ENCODE data around the gene WDFY3.

WDFY3 gene, protein sequence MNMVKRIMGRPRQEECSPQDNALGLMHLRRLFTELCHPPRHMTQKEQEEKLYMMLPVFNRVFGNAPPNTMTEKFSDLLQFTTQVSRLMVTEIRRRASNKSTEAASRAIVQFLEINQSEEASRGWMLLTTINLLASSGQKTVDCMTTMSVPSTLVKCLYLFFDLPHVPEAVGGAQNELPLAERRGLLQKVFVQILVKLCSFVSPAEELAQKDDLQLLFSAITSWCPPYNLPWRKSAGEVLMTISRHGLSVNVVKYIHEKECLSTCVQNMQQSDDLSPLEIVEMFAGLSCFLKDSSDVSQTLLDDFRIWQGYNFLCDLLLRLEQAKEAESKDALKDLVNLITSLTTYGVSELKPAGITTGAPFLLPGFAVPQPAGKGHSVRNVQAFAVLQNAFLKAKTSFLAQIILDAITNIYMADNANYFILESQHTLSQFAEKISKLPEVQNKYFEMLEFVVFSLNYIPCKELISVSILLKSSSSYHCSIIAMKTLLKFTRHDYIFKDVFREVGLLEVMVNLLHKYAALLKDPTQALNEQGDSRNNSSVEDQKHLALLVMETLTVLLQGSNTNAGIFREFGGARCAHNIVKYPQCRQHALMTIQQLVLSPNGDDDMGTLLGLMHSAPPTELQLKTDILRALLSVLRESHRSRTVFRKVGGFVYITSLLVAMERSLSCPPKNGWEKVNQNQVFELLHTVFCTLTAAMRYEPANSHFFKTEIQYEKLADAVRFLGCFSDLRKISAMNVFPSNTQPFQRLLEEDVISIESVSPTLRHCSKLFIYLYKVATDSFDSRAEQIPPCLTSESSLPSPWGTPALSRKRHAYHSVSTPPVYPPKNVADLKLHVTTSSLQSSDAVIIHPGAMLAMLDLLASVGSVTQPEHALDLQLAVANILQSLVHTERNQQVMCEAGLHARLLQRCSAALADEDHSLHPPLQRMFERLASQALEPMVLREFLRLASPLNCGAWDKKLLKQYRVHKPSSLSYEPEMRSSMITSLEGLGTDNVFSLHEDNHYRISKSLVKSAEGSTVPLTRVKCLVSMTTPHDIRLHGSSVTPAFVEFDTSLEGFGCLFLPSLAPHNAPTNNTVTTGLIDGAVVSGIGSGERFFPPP (N-terminal part only)

GRCh38 chr4:84966382-84967242 lies at the start of gene WDFY3:
WDFY3 (minus strand) TSS chr4:84966690; CDS start chr4:84860591, 106,099 bp downstream.
- DNase-seq: peak; percentile 19

- DNase-seq: no peak
Measured at GRCh38 chr4:85005865-85006377, 39.4 kb upstream of the WDFY3 start.

GRCh38 chr4:85000343-85000742 lies 33.9 kb upstream of the WDFY3 start:
- no peak for DNase-seq

DNA sequence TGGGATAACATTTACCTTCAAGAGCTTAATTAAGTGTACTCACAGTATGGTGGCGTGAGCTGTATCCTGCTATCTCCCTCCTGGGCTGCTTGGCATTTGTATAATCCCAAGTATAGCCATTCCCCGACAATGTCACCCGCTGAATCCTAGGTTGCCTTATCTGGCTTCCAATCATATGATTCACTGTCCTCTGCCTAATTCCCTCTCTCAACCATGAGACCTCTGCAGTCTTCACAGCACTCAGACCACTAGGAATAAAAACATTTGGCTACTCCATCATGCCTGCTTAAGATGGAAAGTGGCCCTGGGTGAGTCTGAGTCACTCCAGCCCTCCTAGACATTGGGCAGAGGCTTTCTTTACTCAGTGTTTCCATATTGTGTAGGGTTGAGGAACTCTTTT lies 28.9 kb upstream of the WDFY3 start:
- no peak for DNase-seq

GRCh38 chr4:84994280-84994679 lies 27.8 kb upstream of the WDFY3 start:
- DNase-seq: no peak

DNA sequence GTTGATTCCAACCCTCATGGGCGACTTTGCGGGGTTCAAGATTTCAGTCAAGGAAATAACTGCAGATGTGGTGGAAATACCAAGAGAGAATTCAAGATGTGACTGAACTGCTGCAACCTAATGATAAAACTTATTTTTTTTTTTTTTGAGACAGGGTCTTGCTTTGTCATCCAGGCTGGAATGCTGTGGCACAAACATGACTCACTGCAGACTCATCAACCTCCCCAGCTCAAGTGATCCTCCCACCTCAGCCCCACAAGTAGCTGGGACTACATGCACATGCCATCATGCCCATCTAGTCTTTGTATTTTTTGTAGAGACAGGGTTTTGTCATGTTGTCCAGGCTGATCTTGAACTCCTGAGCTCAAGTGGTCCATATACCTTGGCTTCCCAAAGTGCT lies 19.5 kb upstream of the WDFY3 start:
- no peak for DNase-seq

DNA sequence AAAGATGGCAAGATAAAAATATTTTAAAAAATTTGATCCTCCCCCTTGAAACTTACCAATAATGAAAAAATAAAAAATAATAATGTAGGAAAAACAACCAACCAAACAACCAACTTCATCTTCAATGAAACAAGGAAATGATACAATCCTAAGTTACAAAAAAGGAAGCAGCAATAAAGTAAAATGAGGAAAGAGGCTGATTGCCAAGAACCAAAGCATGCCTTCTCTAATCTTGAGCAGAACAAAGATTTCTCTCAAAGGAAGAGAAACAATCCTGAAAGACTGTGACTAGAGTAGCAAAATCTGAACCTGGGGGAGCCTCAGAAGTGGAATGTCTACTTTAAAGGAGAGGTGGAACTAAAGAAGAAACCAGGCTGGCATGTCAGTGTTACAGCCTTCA lies 10.9 kb upstream of the WDFY3 start:
- DNase-seq: no peak

DNA sequence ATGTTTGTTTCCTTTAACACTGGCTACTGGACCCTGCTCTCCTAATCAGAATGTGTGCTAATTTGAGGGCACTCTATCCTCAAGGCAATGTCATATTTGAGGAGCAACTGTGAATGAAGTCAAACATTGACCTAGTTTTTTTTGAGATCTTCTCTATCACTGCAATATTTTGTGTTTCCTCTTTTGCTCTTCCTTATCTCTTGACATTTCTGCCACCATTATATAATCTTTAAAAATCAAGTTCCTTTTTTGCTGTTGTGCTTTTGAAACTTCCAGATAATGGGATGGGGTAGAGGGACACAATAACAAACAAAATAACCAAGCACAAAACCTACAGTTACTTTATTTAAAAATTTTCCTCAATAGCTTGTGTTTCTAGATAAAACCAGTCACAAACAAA lies 7.4 kb upstream of the WDFY3 start:
- DNase-seq: no peak

GRCh38 chr4:84971319-84971932 lies 4.9 kb upstream of the WDFY3 start:
- peak; percentile 3 for DNase-seq

DNA sequence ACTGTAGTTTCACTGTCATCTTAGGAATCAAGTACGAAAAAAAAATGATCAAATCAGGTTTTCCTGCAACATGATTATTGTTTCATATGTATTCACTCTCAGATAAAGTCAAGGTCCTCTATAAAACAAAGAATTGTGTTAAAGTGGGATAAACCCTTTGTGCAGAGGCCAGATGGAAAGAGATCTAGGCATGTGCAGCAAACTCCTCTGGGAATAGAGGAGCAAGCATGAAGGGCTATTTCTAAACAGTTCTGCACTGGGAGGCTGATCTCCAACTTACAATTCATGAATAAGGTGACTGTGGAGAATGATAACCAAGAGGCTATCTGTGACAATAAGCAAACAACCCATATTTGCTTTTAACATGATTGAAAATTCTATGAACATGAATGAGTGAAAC lies 2.4 kb upstream of the WDFY3 start:
- no peak for DNase-seq

DNA sequence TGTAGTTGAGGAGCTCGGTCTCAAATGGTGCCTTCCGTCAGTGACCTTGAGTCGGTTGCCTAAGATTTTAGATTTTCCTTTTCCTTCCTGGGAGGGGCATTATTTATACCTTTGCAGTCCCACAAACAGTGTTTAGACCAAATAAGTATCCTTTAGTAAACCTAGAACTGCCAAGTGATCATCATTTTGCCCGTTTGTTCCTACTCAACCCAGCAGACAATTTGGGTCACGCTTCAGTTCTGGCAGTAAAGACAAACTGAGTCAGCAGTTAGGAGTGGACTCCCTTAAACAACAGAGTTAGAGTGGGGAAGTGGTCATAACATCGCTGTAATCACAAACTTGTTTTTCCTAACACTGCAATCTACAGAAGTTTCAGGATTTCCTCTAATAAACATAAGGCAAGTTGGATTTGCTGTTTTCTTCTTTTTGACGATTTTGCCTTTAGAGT lies 777 bp upstream of the WDFY3 start:
- no peak for DNase-seq

DNA sequence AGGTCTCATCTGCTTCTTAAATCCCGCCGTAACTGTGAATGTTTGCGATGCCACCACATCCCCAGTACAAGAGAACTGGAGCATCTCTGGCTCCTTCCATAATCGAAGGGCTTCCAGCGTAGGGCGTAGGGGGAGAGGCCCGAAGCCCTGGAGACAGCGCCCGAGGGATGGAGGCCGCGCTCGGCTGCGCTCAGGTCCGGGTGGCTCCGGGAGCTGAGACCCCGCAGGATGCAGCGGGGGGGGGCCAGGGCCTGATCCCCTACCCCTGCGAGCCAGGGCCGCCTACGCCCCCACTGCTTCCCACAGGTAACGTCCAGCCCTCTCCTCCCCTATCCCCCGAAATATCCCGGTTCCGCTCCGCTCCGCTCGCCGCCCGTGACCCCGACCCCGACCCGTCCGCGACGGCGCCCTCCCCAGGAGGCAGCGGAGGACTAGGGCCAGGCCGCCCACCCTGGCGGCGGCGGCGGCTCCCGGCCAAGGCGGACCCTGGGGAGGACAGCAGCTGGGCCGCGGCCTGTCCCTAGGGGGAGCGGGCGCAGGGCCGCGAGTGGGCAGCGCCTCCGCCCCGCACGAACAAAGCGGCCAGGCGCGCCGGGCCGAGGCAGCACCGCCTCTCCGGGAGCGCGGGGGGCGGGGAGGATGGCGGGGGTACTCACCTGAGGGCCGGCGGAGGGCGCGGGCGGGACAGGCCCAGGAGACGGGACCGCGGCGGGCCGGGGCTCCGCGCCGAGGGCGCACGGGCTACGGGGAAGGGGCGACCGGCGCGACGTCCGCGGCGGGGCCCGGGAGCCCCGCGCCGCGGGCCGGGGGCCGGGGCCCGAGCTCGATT lies 723 bp downstream of the WDFY3 start:
- DNase-seq: no peak

DNA sequence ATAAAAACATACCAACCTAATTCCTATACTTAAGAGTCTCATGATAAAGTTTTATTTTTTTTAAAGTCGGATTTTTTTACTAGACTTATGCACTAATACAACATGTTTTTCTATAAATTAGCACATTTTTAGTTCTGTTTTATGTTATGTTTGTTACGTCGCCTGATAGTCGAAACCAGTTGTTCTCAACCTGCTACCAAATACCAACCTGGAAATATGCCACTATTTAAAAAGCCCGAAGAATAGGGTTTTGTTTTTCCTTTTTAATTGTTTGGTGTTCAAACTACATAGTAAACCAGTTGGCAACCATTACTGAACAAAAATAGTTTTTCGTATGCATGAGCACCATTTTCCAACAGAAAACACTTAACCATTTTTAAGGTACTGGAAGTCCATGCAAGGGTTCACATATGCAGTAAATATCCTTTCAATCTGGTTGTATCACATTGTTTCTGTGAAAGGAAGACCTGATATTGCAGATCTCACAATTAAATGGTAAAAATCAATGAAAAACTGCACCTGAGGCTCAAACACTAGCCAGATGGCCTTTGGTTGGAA lies 1.4 kb downstream of the WDFY3 start:
- DNase-seq: no peak

GRCh38 chr4:84962102-84962501 lies 4.4 kb downstream of the WDFY3 start:
- DNase-seq: no peak

DNA sequence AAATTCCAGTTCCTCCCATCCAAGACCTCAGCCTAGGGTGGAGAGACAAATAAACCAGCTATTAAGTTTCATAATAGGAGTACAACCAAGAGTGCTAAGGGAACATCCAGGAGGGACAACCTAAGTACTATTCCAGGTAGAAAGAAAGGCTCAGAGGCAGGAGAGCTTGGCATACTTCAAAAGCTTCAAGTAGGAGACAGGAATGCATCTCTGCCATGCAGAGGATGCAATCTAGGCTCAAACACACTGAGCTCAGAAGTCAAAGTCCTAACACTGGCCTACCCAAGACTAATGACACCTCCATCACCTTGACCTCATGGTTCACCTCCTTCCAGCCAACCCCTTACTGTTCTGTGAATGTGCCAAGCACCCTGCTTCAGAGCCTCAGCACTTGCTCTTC lies 8.1 kb downstream of the WDFY3 start:
- no peak for DNase-seq

DNA sequence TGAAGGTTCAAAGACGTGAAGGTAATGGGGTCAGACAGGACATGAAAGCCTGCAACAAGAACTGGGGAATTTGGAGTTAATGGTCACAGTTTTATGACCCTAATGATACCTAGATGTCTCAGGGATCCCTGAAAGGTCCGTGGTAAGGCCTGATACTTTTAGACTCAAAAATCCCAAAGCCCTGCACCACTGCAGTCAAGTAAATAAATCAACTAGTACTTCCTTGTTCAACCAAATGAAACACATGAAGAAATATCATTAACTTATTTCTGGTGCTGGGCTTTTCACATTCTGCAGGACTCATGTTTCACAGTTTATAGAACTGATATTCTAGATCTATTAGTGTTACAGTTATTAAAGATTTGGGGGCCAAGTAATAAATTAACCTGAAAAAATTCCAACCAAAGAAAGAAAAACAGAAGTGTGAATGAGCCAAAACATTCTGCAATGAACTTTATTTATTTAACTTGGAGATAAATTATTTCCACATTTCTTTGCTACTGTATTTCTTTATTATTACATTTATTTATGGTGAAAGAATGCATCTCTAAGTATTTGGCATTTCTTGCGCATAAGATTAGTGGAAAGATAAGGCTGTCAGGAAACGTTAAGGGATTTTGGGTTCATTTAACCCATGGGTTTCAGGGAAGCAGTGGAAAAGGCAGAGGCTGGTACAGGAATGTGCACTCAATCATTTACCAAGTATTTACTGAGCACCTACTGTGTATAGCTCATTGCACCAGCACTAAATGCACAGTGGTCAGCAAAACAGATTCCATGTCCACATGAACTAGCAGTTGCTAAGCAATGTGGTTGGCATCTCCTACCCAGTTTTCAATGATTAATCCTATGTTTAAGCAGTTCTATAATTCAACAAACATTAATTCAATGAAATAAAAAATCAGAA lies 8.7 kb downstream of the WDFY3 start:
- no peak for DNase-seq

GRCh38 chr4:84956014-84956413 lies 10.5 kb downstream of the WDFY3 start:
- no peak for DNase-seq

DNA sequence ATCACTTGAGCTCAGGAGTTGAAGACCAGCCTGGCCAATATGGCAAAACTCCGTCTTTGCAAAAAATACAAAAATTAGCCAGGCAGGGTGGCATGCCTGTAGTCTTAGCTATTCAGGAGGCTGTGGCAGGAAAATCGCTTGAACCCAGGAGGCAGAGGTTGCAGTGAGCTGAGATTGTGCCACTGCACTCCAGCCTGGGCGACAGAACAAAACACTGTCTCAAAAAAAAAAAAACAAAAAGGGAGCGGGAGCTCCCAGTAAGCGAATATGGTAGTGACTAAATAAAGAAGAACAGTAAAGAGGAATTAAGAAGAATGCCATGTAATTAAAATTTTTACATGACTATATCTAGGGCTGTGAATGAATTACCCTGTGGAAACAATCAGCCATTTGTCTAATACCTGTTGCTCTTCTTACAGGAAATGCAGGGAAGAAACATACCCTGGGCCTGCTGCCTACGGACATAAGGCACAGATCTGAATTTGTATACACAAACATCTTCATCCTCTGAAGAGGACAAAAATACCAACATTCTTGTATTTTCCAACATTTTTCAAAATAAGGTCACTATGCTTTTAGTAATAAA lies 11.4 kb downstream of the WDFY3 start:
- DNase-seq: no peak

DNA sequence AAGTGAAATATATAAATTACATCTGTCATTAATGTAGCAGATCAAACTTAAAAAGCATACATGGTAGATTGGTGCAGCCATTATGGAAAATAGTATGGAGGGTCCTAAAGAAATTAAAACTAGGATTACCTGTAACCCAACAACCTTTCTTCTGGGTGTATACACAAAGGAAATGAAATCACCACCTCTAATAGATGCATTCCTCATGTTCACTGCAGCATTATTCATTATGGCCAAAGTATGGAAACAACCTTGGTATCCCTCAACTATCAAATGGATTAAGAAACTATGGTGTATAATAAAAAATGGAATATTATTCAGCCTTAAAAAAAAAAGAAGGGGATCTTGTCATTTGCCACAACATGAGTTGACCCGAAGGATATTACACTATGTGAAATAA lies 13.7 kb downstream of the WDFY3 start:
- DNase-seq: no peak

Data from activated CD4-positive, alpha-beta T cell treated with anti-CD3 and anti-CD28 coated beads, Interleukin-10, Interleukin-2, amounts not matched to agents 100 ng/mL and 50 ng/mL, durations not matched to agents 16 hours and 8 hours (primary cell).